T-helper 17 cell (primary cell): Measurements from ENCODE around the gene PEPD. TPM values are rescaled to one million over a fixed set of nuclear protein-coding genes. Genes with fewer than 3 reads are reported as not detected.

Source experiments
- ATAC-seq: fragments of 150-1000 bp; cut with Tn5 transposase; 2 replicates; pipeline ENCODE4 v1.10.0; 2021; ENCODE audit warnings: mild to moderate bottlenecking, moderate library complexity
- DNase-seq, 3 donors: peaks; one replicate each; pipeline versions ENCODE4 v3.0.0 to v3.0.0-alpha.2; 2020 to 2021
- H3K9me3 ChIP-seq: one replicate; pipeline ENCODE4 v1.7.0; 2013; ENCODE audit warnings: low read length, mild to moderate bottlenecking; ENCODE audit not compliant: control insufficient read depth, poor library complexity, severe bottlenecking
- H3K27ac Mint-ChIP-seq: one replicate; pipeline ENCODE4 v1.8.0; 2022; ENCODE audit warnings: mild to moderate bottlenecking, moderate library complexity, mixed read lengths
- H3K27me3 Mint-ChIP-seq: one replicate; pipeline ENCODE4 v1.8.0; 2022; ENCODE audit warnings: mixed read lengths
- H3K36me3 Mint-ChIP-seq: one replicate; pipeline ENCODE4 v1.8.0; 2022; ENCODE audit warnings: low read depth, mixed read lengths
- H3K4me1 Mint-ChIP-seq: one replicate; pipeline ENCODE4 v1.8.0; 2022; ENCODE audit warnings: mild to moderate bottlenecking, mixed read lengths
- H3K4me3 Mint-ChIP-seq: one replicate; pipeline ENCODE4 v1.8.0; 2022; ENCODE audit warnings: mild to moderate bottlenecking, moderate library complexity, mixed read lengths
- total RNA-seq, 4 donors: library from RNA in 2 of 4; stranded (reverse) in 2 of 4; gene quantifications; one replicate each; pipeline ENCODE4 v1.2.3 and lab custom pipeline; 2022 to 2026

PEPD gene
- total RNA-seq, 2 donors from 2014 or later: 38.5 to 41.4 TPM

DNA sequence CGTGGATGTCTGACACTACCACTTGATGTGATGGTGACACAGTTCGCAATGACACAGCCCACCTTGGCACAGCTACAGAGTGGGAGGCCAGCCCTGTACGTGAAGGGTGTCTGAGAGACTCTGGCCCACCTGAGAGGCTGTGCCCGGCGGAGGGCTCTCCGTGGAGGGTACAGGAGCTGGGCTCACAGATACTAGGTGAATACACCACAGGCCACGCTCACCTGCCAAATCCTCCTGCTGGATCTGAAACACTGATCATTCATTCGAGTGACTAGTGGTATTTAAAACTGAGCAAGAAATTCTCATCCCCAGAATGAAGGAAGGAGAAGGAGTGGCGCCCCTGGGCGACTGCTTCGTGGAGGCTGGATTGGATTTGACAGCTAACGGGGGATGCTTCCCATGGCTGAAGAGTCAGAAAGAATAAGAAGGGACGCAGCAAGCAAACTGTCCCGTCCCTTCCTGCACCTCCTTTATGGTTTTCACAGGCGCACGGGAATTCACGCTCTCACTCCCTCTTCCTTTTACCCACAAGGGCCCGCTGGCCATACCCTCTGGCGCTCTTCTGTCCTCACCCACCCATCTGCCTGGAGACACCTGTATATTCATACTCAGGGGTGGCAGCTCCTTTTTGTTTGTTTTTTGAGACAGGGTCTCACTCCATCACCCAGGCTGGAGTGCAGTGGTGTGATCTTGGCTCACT lies 123.1 kb downstream of the PEPD start:
- H3K27me3 Mint-ChIP-seq: no peaks in the 10 kb centered on the region
- peaks cover 7% of the 10 kb centered on the region for H3K4me1 Mint-ChIP-seq
- ATAC-seq (no peak), DNase-seq (no peak)
- H3K36me3 Mint-ChIP-seq: no peaks in the 10 kb centered on the region
- H3K9me3 ChIP-seq: no peaks in the 10 kb centered on the region
- H3K4me3 Mint-ChIP-seq: no peak overlapping the region
- peak overlapping the region; percentile 67 for H3K27ac Mint-ChIP-seq

DNA sequence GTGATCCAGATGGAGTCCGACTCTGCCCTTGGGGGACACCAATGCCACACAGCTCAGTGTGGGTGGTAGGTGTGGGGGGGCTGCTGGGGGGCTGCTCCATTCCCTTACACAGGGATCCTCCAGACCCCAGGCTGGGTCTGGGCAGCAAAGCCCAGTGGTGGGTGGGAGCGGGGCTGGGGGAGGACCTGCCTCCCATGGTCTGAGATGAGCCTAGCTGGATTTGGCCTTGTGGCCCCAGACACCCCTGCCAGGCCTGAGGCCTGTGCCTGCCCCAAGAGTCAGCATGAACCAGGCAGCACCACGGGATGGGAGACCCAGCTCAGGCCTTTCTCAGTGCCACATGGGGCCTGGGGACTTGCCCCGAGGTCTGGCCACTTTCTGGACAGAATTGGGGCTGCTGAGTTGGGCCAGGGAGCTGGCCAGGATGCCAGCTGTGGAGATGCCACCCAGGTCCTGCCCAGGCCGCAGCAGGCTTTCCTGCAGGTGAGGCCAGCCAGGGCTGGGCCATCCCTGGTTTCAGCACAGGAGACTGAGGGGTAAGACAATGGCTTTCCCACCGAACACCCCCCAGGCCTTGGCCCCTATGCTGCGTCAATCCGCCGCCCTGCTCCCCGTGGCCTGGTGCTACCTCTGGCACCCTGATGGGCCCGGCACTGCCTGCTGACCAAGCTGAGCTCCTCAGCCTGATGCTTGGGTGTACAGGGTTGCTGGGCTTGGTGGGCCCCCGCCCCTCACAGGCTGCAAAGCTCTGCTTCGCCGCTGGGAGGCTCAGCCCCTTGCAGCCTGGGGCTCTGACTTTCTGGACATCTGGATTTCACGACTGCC lies 123.8 kb downstream of the PEPD start:
- peak; percentile 8 for ATAC-seq
- Mint-ChIP-seq H3K4me1 (peaks cover 7% of the 10 kb centered on the region), H3K4me3 (no peak overlapping the region), H3K27me3 (no peaks in the 10 kb centered on the region), H3K36me3 (no peaks in the 10 kb centered on the region), H3K27ac (no peak overlapping the region)
- no peaks in the 10 kb centered on the region for H3K9me3 ChIP-seq
- no peak for DNase-seq

DNA sequence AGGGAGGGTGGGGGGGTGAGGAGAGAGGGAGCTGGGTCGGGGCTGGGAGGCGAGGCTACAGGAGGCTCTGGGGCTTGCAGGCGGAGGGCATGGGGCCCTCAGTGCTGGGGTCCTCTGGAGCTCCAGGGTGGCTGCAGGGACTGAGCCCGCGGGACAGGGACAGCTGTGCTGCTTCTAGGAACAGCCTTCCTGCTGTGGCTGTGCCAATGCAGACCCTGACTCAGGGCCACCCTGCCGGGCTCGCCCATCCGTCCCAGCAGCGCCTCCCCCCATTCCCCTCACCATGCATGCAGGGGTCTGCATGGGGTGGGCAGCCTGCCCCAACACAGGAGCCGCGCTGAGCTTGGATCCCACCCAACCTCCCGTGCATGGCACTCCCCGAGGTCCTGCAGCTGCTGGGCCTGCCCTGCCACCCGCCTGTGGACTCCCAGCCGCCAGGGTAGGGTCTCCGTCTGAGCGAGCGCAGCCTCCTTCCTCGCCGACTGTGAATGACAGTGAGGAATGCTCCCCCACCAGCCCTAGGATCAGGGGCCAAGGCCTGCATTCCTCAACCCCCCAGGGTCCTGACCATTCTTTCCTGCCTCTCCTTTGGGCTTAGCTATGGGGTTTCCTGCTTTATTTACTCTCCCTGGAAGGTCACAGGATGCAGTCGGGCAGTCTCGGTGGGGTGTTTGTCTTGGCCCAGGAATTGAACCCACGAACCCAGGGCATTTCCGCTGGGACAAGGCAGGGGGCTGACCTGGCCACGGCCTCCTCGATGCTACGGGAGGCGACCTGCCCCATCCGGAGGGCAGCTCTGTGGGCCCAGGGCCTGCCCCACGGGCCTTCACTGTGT lies 124.7 kb downstream of the PEPD start:
- H3K4me1 Mint-ChIP-seq: peaks cover 7% of the 10 kb centered on the region
- no peaks in the 10 kb centered on the region for H3K36me3 Mint-ChIP-seq
- H3K27me3 Mint-ChIP-seq: no peaks in the 10 kb centered on the region
- no peak overlapping the region for H3K27ac Mint-ChIP-seq
- H3K9me3 ChIP-seq: no peaks in the 10 kb centered on the region
- H3K4me3 Mint-ChIP-seq: no peak overlapping the region
- DNase-seq (no peak), ATAC-seq (no peak)

DNA sequence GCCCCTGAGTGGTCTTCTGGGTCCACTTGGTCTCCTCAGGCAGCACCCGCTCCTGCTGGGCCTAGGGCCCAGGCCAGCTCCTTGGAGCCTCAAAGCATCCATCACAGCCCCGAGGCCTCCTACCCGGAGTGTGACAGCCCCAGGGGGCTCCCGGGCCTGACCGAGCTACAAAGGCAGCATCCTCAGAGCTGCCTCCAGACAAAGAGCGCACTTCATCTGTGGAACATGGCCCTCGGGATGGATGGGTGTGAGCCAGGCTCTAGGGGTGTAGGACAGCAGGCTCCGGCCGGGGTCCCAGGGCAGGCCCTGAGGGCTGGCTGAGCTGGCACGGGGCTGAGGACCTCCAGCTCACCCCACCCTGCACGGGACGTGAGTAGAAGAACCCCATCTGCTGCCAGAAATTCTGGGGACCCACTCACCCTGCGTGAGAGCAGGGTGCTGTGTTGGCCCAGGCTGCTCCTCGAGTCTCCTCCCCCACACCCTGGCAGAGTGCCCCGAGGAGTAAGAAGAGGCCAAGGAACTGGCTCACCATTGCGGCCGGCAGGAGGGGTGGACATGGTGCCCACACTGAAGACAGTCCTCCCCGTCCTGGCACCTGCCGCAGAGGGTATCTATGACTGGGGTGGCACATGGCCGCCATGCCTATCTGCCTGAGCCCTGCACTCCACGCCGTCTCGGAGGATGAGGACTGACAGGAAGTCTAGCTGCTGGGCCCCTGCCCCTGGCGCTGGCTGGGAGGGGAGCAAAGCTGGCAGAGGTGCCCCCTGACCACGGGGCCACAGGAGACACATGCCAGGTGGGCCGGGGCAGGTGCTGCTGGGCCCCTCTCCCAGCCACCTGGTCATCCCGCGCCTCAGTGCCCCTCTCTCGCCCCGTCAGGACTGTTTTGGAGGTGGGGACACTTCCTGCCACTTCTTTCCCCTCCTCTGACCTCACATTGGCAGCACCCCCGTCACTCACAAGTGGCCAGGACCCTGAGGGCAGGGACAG lies 125.7 kb downstream of the PEPD start:
- no peak overlapping the region for H3K27ac Mint-ChIP-seq
- peaks cover 7% of the 10 kb centered on the region for H3K4me1 Mint-ChIP-seq
- no peaks in the 10 kb centered on the region for H3K27me3 Mint-ChIP-seq
- no peaks in the 10 kb centered on the region for H3K36me3 Mint-ChIP-seq
- H3K9me3 ChIP-seq: no peaks in the 10 kb centered on the region
- DNase-seq: no peak
- no peak overlapping the region for H3K4me3 Mint-ChIP-seq
- no peak for ATAC-seq

DNA sequence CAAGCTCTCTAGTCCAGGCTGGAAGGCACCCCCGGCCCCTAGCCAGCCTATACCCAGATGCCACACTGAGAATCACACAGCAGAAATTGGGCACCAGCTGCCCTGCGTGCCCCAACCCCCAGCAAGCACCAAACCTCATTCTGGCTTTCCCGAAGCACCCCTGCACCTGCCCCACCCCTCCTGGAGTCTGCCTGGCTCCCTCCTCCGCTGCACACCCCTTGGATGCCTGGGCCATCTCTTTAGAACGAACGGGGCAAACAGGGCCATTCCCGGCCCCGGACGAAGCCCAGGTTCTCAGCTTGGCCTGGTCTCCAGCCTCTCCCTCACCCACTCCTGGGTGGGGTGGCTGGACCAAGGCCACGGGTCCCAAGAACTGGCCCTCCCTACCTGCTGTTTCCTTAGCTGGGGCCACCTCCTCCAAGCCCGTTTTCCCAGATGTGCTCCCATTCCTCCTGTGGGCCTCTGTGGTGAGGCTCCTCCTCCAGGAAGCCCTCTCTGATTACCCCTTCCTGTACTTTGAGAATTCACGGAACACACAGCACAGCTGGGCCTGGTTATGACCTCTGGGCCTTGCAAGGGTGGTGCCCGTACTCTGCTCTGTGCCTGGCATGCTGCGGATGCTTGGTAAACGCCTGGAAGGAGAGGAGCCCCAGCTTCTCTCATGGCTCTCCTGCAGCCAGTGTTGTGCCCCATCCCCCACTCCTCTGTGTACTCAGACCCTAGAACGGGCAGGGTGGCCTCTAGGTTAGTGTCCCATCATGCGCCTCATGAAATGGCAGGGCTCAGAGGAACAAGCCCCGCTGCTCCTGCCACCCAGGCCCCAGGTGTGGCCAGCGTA lies 126.6 kb downstream of the PEPD start:
- no peak overlapping the region for H3K27ac Mint-ChIP-seq
- DNase-seq (no peak), ATAC-seq (no peak)
- H3K36me3 Mint-ChIP-seq: no peaks in the 10 kb centered on the region
- no peaks in the 10 kb centered on the region for H3K9me3 ChIP-seq
- H3K4me1 Mint-ChIP-seq: peaks cover 7% of the 10 kb centered on the region
- no peaks in the 10 kb centered on the region for H3K27me3 Mint-ChIP-seq
- no peak overlapping the region for H3K4me3 Mint-ChIP-seq

DNA sequence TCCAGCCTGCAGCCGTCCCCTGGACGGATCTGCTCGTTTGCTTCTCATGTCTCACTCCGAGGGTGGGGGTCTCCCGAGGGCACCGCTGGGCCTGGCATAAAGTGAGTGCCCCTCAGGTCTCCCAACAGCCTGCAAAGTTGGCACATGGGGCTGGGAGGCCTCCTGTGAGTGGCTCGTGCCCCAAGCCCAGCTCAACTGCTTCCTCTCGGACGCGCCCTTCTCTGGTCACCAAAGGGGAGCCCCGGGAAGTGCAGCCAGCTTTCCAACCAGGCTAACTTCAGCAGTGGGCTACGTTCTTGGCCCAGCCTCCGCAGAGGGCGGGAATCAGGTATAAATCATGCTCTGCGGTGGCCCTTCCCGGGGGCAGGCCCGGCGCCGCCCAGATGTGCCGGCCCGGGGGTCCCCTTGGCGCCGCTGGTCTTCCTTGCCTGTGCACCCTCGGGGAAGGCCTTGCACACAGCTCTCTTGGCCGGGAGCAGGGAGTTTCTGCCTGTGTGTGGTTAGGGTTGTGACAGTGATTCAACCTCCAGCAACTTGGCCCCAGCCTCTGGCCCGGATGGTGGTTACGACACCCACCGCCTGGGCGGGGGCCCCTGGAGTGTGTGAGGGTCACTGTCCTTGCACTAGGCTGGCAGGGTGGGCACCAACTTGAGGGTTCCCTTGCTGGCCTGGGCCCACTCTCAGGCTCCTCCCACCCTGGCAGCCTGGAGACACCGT lies 127.4 kb downstream of the PEPD start:
- H3K27me3 Mint-ChIP-seq: no peaks in the 10 kb centered on the region
- H3K4me3 Mint-ChIP-seq: peak overlapping the region; percentile 57
- H3K4me1 Mint-ChIP-seq: peaks cover 7% of the 10 kb centered on the region
- ATAC-seq: peak; percentile 8
- H3K27ac Mint-ChIP-seq: peak overlapping the region; percentile 78
- H3K36me3 Mint-ChIP-seq: no peaks in the 10 kb centered on the region
- H3K9me3 ChIP-seq: no peaks in the 10 kb centered on the region
- no peak for DNase-seq

DNA sequence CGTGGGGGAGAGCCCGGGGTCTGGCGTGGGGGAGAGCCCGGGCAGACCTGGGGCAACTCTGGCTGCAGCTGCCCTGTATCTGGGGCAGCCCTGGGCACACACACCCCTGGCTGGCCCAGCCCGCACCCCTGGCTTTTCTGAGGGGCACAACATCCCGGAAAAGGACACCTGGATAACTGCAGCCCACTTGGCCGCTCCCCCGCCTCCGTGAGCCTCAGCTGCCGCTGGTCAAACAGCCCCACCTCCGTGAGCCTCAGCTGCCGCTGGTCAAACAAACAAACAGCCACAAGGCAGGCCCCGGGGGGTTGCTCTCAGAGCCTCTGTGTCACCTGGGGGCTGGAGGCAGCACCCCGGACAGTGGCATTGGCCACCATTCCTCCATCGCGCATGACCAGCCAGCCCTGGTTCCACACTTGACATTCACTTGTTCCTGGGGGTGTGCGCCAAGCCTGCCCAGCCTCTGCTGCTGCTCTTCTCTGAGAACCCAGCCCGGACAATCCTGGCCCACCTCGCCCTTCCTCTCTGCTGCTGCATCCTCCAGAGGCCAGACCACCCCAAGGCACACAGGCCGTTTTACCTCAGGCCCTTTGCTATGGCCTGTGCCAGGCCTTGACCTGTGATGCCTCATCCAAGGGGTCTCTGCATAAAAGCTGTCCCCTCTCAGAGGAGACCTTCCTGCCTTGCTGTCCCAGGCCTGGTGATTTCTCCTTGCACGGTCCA lies 128.1 kb downstream of the PEPD start:
- peak overlapping the region; percentile 78 for H3K27ac Mint-ChIP-seq
- no peaks in the 10 kb centered on the region for H3K9me3 ChIP-seq
- peaks cover 7% of the 10 kb centered on the region for H3K4me1 Mint-ChIP-seq
- DNase-seq (no peak), ATAC-seq (no peak)
- no peaks in the 10 kb centered on the region for H3K27me3 Mint-ChIP-seq
- H3K4me3 Mint-ChIP-seq: no peak overlapping the region
- H3K36me3 Mint-ChIP-seq: no peaks in the 10 kb centered on the region

DNA sequence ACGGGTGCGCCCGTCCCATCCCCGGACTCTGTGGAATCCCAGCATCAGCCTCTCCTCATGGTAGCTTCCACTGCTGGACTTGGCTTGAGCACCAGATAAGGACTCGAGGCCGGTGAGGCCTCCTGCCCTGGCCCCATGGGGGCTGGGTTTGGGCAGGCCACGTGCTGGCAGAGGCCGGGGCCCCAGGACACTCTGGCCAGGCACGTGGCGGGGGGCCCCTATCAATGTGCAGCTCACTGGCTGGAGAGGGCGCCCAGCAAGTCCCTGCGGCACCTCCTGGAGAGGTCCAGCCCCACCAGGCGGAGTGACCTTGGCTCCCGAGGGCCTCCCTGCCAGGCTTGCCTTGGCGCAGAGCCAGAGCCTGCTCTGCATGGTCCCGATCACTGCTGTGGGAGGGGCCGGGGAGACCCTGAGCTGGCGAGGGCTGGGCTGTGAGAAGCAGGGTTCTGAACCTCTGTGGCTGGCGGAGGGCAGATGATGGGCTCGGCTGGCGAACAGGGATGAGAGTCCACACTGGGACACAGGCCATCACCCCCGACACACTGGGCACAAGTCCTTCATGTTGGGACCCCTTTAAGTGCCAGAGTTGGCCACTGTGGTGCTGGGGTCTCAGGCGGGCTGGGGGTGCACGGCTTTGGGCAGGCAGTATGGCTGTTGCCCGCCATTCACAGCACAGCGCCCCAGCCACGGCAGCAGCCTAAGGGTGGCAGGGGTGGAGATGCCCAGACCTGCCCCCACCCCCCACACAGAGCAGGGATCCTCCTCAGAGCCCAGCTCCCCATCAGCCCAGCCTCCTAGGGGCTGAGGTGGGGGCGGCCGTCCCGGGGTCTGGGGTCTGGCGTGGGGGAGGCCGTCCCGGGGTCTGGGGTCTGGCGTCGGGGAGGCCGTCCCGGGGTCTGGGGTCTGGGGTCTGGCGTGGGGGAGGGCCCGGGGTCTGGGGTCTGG lies 129.0 kb downstream of the PEPD start:
- no peaks in the 10 kb centered on the region for H3K36me3 Mint-ChIP-seq
- DNase-seq (peak in 1 of 3 donors; percentile 7), ATAC-seq (no peak)
- no peaks in the 10 kb centered on the region for H3K9me3 ChIP-seq
- peaks cover 7% of the 10 kb centered on the region for H3K4me1 Mint-ChIP-seq
- H3K27me3 Mint-ChIP-seq: no peaks in the 10 kb centered on the region
- no peak overlapping the region for H3K4me3 Mint-ChIP-seq
- H3K27ac Mint-ChIP-seq: no peak overlapping the region

DNA sequence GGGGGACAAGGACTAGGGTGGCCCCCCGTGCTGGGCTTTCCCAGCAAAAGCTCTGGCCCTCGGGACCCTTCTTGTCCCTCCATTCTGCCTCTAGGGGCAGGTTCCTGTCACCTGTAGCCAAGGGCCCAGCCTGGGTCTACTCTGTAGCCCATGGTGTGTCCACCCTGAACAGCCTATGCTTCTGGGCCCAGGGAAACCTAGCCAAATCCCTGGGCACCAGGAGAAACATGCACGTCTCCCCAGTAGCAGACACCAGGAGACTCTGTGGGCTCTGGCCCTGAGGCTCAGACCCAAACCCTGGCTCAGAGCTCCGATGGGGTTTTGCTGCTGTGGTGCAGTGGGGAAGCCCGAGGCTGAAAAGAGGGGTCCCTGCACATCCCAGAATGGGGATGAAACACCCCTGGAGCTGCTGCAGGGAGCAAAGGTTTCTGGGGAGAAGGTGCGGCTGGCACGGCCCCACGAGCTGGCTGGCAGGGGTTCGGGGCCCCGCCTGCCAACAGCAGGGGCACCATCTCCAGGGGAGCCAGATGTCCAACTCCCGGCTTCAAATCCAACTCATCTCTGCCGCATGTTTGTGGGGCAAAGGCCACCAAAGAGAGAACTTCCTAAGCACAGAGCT lies 129.9 kb downstream of the PEPD start:
- Mint-ChIP-seq H3K27me3 (no peaks in the 10 kb centered on the region), H3K4me1 (peaks cover 7% of the 10 kb centered on the region), H3K27ac (no peak overlapping the region), H3K4me3 (no peak overlapping the region), H3K36me3 (no peaks in the 10 kb centered on the region)
- H3K9me3 ChIP-seq: no peaks in the 10 kb centered on the region
- ATAC-seq (no peak), DNase-seq (no peak)
